HG03432 (cell line): ENCODE results near the gene GNAT1.
A peak's percentile ranks its signal among the peaks of the same experiment; 100 is the strongest.
"Not testable (repeated sequence)": the region's sequence is repeated elsewhere in the genome, so short reads cannot be mapped to it uniquely, and the experiment has no call there.

Experiments
- ATAC-seq: cut with Tn5 transposase; IDR thresholded peaks from one replicate; pipeline ENCODE4 v1.9.1; 2021; ENCODE audit warnings: mild to moderate bottlenecking, moderate library complexity; ENCODE audit not compliant: unreplicated experiment

The GNAT1 gene

DNA sequence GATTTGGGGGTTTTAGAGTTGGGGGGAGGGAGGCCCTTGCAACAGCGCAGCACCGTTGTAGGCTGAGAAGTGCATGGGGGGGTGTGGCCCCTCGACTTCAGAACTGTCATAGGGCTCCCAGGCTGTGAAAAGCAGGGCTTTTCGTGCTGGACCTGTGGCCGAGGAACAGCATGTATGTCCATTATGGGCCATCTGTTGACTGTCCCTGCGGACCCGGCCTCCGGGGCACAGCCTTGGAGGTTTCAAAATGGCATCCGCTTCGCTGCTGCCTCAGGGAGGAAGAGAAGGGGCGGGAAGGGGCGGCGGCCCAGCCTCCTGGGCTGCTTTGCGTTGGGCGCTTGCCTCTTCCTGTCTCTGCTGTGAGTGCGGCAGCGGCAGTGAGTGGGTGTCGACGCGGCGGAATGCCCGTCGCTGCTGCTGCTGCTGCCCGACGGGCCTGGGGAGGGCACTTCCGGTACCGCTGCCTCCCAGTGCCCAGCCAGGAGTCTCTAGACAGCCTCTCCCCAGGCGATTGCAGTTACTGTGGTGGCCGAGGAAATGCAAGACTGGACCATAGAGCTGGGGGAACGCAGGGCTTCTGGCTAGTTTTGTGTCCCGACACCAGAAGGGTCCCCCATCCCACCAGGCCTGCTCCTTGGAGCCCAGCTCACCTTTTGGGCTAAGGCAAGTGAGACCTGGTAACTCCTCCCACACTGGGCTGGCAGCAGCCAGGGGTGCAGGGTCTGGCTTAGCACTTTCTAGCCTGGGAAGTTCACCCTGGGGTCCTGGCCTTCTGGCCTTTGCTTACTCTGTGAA lies 46.5 kb downstream of the GNAT1 start:
- peak; percentile 35 for ATAC-seq

- ATAC-seq = no peak
These were observed 47.2 kb downstream of the GNAT1 start for GRCh38 chr3:50238549-50239026.

GRCh38 chr3:50239649-50240048 lies 48.2 kb downstream of the GNAT1 start:
- no peak for ATAC-seq

DNA sequence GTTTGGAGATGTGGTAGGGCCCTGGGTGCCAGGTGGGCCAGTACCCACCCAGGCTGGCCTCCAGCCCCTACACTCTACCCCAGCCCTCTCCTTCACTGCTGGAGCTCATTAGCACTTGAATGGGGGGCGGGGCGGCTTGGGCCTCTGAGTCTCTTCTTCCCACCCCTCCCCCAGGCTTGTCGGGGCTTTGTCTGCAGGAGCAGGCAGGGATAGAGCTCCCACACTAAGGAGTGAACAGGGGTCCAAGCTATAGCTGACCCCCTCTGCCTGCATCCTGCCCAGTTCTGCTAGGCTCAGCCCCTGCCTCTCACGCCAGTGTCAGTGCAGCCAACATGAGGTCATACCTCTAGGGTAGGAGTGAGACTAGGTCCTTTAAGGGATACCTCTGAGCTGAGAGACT lies 49.8 kb downstream of the GNAT1 start:
- no peak for ATAC-seq

DNA sequence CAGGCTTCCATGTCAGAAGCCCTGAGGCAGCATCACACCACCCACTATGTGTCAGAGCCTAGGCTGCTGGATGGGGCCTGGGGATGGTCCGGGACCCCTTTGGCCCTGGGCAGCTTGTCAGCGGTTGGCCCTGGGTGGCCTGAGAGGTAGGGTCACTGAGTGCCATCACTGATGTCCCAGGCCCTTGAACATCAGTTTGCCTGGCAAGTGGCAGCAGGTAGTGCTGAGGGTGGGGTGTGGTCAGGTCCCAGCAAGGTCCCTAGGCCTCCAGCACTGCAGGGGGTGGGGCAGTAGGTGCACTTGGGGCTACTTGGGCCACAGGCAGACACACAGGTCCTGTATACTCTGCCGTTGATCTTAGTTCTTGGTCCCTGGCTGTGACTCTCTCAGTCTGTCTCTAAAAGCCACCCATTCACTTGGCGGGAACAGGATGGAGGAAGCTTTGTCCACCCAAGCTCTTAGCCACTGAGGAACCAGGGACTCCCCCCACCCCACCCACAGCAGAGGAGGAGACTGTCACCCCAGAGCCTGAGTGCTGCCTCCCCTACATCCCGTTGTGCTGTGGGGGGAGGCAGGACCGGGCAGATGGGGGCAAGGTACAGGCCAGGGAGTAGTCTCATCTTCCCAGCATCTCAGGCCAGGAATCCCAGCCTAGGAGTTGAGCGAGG lies 50.4 kb downstream of the GNAT1 start:
- no peak for ATAC-seq

- no peak for ATAC-seq
These were observed 51.0 kb downstream of the GNAT1 start for GRCh38 chr3:50242381-50242770.

DNA sequence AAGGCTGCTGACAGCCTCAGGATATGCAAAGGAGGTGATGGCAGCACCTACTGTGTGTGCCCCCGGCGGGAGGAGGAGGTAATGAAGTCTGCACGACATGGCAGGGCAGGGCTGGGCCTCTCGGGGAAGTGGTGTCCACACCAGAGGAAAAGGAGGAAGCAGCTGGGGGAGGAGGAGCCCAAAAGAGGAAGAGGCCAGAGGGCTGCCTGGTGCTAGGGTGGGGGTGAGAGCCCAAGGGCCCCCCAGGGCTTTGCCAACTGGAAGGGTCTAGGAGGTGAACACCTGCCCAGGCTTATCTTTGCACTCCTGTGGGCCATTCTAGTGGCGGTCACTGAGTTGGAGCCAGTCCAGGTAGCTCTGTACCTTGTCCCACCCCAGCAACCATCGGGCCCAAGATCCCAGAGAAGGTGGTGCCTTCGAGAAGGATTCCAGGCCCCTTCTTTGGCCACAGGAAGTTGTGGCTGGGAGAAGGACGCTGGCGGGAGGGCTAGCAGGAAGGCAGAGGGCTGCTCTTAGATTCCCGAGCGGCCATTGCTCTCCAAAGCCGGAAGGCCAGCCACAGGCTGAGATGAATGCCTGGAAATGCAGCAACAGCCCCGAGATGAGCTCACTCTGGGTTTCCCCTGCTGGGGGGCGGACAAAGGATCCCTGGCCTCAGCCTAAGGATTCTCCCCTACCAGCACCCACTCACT lies 51.6 kb downstream of the GNAT1 start:
- no peak for ATAC-seq

DNA sequence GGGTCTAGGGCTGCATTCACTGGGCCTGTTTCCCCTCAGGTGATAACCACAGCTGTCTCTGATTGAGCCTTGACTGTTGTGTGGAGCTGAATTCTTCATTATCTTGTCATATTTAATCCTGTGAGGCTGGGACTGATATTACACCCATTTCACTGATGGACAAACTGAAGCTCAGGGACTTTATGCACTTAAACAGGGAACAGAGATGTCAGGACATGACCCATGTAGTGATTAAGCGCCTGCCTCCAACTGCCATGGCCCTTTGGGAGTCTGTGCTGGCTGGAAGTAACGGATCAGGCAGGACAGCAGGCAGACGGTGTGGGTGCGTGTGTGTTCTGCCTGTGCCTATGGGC lies 52.1 kb downstream of the GNAT1 start:
- no peak for ATAC-seq

- not testable (repeated sequence) for ATAC-seq
These were observed 53.4 kb downstream of the GNAT1 start for GRCh38 chr3:50244813-50245212.

DNA sequence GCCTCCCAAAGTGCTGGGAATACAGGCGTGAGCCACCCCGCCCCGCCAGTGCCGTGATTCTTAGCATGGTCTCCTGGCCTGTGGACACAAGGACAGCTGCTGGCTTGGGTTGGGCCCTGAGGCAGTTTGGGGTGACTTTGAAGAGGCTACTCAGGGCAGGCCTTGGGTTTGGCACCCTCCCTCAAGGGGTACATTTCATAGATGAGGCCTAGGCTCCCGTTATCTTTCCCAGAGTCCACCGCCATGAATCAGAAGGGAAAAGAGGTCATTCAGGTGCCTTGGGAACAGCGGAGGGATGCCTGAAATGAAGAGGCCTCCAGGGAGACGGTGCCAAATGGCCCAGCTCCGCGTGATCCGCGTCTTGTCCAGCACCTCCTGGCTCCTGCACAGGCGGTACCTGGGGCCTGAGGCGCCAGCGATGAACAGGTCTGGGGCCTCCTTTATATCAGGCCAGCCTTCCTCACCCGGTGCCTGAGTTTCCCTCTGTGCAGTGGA lies 53.9 kb downstream of the GNAT1 start:
- no peak for ATAC-seq

- ATAC-seq = peak; percentile 71
These were observed 54.6 kb downstream of the GNAT1 start for GRCh38 chr3:50245831-50246516.

- peak; percentile 49 for ATAC-seq
These were observed 55.1 kb downstream of the GNAT1 start for GRCh38 chr3:50246517-50246954.
